Measurements from ENCODE around the gene TXNL4A. TPM values are rescaled to one million over a fixed set of nuclear protein-coding genes. Genes with fewer than 3 reads are reported as not detected.

Gene TXNL4A
- total and polyA plus RNA-seq, 12 donors: 63.3 to 144 (median 91.6) TPM

DNA sequence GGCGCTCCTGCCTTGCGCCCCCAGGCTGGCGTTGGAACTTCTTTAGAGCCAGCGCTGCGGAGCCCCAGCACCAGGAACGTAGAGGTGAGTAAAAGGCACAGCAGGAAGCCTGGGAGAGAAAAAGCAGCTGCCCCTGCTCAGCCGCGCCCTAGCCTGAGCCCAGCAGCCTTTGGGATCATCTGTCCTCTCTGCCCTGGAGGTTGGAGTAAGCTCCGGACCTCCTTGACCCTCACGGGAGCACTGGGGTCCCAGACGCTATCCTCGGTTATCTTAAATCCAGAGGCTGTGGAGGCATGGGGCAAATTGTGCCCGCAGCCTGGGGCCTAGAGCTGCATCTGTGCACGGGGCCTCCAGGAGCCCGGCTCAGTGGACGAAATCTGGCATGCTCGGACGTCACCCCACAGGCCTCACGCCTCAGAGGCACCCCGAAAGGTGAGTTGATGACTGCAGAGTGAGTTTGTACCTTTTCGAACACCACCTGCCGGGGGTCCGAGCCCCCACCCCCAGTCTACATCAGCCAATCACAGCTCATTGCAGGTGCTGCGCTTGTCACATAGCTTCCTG lies 35.3 kb downstream of the TXNL4A start:
- ATAC-seq (no peak), DNase-seq (no peak)
- WGBS, 2 donors: 89 to 94% methylated on average over 24 of the region's 24 CpGs
- TF ChIP-seq, protein P1, sequence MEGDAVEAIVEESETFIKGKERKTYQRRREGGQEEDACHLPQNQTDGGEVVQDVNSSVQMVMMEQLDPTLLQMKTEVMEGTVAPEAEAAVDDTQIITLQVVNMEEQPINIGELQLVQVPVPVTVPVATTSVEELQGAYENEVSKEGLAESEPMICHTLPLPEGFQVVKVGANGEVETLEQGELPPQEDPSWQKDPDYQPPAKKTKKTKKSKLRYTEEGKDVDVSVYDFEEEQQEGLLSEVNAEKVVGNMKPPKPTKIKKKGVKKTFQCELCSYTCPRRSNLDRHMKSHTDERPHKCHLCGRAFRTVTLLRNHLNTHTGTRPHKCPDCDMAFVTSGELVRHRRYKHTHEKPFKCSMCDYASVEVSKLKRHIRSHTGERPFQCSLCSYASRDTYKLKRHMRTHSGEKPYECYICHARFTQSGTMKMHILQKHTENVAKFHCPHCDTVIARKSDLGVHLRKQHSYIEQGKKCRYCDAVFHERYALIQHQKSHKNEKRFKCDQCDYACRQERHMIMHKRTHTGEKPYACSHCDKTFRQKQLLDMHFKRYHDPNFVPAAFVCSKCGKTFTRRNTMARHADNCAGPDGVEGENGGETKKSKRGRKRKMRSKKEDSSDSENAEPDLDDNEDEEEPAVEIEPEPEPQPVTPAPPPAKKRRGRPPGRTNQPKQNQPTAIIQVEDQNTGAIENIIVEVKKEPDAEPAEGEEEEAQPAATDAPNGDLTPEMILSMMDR (IDR thresholded peaks at IDR 0.05): no peak
- H3K27me3 ChIP-seq: no peaks in the 10 kb centered on the region
- intact Hi-C loops (cut with DNase I): loop anchor here in 3 of 10 donors (5.0 to 10.0 kb wide), 4 partner anchors 34 to 558 kb away; partner anchors contain the start of genes RBFA (in 2 of the 3), NFATC1 (in 1 of the 3) and TXNL4A (in 1 of the 3)
- no peak overlapping the region for H3K27ac ChIP-seq
- peaks cover 0 to 15% (median 0%) of the 10 kb centered on the region in 9 donors for H3K36me3 ChIP-seq
- no peak overlapping the region for H3K4me3 ChIP-seq
- no peaks in the 10 kb centered on the region for H3K9me3 ChIP-seq
- H3K4me1 ChIP-seq: peaks cover 3 to 41% (median 25%) of the 10 kb centered on the region in 9 donors

DNA sequence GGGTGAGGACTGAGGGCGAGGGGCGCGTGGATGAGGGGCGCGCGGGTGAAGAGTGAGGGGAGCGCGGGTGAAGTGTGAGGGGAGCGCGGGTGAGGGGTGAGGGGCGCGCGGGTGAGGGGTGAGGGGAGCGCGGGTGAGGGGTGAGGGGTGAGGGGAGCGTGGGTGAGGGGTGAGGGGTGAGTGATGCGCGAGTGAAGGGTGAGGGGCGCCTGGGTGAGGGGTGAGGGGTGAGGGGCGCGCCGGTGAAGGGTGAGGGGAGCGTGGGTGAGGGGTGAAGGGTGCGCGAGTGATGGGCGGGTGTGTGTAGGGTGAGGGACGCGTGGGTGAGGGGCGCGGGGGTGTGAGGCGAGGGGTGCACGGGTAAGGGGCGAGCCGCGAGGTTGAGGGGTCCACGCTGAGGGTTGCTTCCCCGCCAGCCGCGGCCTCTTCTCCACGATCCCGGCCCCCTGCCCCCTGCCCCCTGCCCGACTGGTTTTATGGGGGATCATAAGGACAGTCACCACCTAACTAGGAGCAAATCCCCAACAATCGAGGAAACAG lies 35.8 kb downstream of the TXNL4A start:
- Histone ChIP-seq H3K36me3 (peaks cover 0 to 20% (median 0%) of the 10 kb centered on the region in 9 donors), H3K4me3 (peak overlapping the region; percentile 57 to 95 (median 86)), H3K9me3 (no peaks in the 10 kb centered on the region), H3K27me3 (no peaks in the 10 kb centered on the region), H3K27ac (peak overlapping the region in 3 of 10 donors; percentile 63 to 93 (median 87)), H3K4me1 (peaks cover 6 to 46% (median 30%) of the 10 kb centered on the region in 9 donors)
- TF ChIP-seq, protein P1 (IDR thresholded peaks at IDR 0.05): no peak
- intact Hi-C loops (cut with DNase I): loop anchor here in 3 of 10 donors (5.0 to 10.0 kb wide), 4 partner anchors 35 to 558 kb away; partner anchors contain the start of genes RBFA (in 2 of the 3), NFATC1 (in 1 of the 3) and TXNL4A (in 1 of the 3)
- WGBS, 2 donors: 23 to 42% methylated on average over 43 of the region's 43 CpGs
- peak in 1 of 2 donors; percentile 35 for DNase-seq
- peak in 2 of 8 donors; percentile 1 to 58 for ATAC-seq

DNA sequence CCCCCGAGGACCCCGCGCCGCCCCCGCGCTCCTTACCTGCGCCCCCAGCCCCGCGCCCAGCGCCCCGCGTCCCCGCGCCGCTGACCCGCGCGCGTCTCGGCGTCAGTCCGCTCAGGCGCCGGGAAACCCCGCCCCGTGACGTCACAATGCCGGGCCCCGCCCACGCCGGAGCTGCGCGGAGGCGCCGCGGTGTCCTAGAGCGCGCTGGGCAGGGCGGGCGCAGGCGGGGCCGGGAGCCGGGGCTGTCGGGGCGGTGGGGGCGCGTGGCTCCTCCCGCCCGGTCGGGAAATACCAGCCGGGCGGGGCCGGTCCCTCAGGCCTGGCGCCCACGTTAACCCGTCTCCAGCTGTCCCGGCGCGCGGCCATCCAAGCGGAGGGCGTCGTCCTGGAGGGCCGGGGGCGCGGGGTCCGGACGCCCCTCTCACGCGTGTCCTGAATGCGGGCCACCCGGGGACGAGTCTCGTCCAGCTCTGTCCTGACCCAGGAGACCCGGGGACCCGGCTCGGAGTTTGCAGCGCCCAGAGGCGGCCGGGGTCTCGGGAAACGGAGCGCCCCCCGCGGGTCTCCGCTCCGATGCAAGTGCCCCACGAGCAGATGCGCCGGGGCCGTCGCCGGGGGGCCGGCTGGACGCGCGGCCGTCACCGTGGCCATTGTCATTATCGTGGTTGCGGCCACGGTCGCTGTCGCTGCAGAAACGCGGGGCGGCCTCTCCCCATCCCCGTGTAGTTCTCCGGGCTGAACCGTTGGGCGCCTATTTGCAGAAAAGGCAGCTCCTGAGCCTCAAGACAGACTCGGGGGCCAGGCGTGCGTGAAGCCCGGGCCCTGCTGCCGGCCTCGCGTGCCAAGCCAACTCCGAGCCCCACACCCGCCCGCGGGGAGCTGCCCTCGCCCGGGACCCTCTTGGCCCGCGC lies 36.6 kb downstream of the TXNL4A start, which contains the start of gene SLC66A2:
TSS of gene SLC66A2 (minus strand) at position 109 of the 911 bp plus-strand sequence. CDS start 727 bp downstream, outside the sequence.
- ATAC-seq (peak; percentile 90 to 96 (median 93)), DNase-seq (peak; percentile 93 to 96)
- intact Hi-C loops (cut with DNase I): loop anchor here in 3 of 10 donors (2.0 to 10.0 kb wide), 5 partner anchors 36 to 557 kb away; partner anchors contain the start of genes RBFA (in 2 of the 3), TXNL4A (in 2 of the 3) and NFATC1 (in 1 of the 3)
- Histone ChIP-seq H3K4me3 (peak within 1 kb of the TSS; percentile 57 to 95 (median 86)), H3K27ac (peak within 1 kb of the TSS; percentile 41 to 93 (median 86)), H3K4me1 (peaks cover 6 to 53% (median 36%) of the 10 kb centered on the region in 9 donors), H3K27me3 (no peaks in the 10 kb centered on the region), H3K36me3 (peaks cover 0 to 25% (median 4%) of the 10 kb centered on the region in 9 donors), H3K9me3 (no peaks in the 10 kb centered on the region)
- TF ChIP-seq, protein P1 (IDR thresholded peaks at IDR 0.05): peak in 1 of 9 donors; percentile 17
- 0% methylated on average over 106 to 123 of the region's 126 CpGs for WGBS, 2 donors

Data from heart right ventricle (tissue), 16 donors.